Activated naive CD4-positive, alpha-beta T cell treated with anti-CD3 and anti-CD28 coated beads for 36 hours (primary cell): ENCODE measurements around the gene ADAMTS18. TPM values are rescaled to one million over a fixed set of nuclear protein-coding genes. Genes with fewer than 3 reads are reported as not detected.

Experiments used
- CTCF ChIA-PET: fragments of 350-600 bp; sonication (Branson Sonifier 250); formaldehyde crosslinking; loops from one replicate; lab custom pipeline; 2021; ENCODE audit warnings: antibody characterized with exemption; lab: Charles Lee
- DNase-seq: peaks from one replicate; pipeline ENCODE4 v3.0.0-alpha.2; 2020
- H3K27ac Mint-ChIP-seq: one replicate; pipeline ENCODE4 v1.8.0; 2021; ENCODE audit warnings: mild to moderate bottlenecking, mixed read lengths
- H3K27me3 Mint-ChIP-seq: one replicate; pipeline ENCODE4 v1.8.0; 2021; ENCODE audit warnings: low read depth, mixed read lengths
- H3K36me3 Mint-ChIP-seq: one replicate; pipeline ENCODE4 v1.8.0; 2021; ENCODE audit warnings: low read depth, mixed read lengths
- H3K4me1 Mint-ChIP-seq: one replicate; pipeline ENCODE4 v1.8.0; 2021; ENCODE audit warnings: low read depth, mixed read lengths
- H3K4me3 Mint-ChIP-seq: one replicate; pipeline ENCODE4 v1.8.0; 2021; ENCODE audit warnings: mild to moderate bottlenecking, moderate library complexity, mixed read lengths
- H3K9me3 Mint-ChIP-seq: one replicate; pipeline ENCODE4 v1.8.0; 2021; ENCODE audit warnings: mixed read lengths
- intact Hi-C: fragments of 100-400 bp; cut with micrococcal nuclease; formaldehyde crosslinking; loops from one replicate; pipeline ENCODE4 v1.15.1; 2023
- total RNA-seq, 2 experiments: library from RNA; stranded (reverse); gene quantifications; one replicate each; pipeline ENCODE4 v1.2.3, GENCODE V29; 2021

ADAMTS18 gene
- total RNA-seq, 2 experiments from 2014 or later: not detected

GRCh38 chr16:77383606-77384187 is 51.1 kb downstream of the ADAMTS18 start:
- no peak overlapping the region for H3K4me3 Mint-ChIP-seq
- intact Hi-C loops: no loop called here
- no peaks in the 10 kb centered on the region for H3K4me1 Mint-ChIP-seq
- no peak overlapping the region for H3K27ac Mint-ChIP-seq
- no peaks in the 10 kb centered on the region for H3K9me3 Mint-ChIP-seq
- CTCF ChIA-PET: no interaction called here
- H3K36me3 Mint-ChIP-seq: no peaks in the 10 kb centered on the region
- no peak for DNase-seq
- peaks cover 2% of the 10 kb centered on the region for H3K27me3 Mint-ChIP-seq

GRCh38 chr16:77376358-77376757 is 58.5 kb downstream of the ADAMTS18 start:
- H3K36me3 Mint-ChIP-seq: no peaks in the 10 kb centered on the region
- H3K9me3 Mint-ChIP-seq: no peaks in the 10 kb centered on the region
- intact Hi-C loops: loop anchor here (1.0 kb wide), 2 partner anchors 140 to 208 kb away; no protein-coding TSS in a partner anchor
- H3K4me1 Mint-ChIP-seq: no peaks in the 10 kb centered on the region
- peaks cover 4% of the 10 kb centered on the region for H3K27me3 Mint-ChIP-seq
- H3K27ac Mint-ChIP-seq: no peak overlapping the region
- CTCF ChIA-PET: interaction anchor here (0.6 to 2.5 kb wide), 4 partner anchors 49 to 1629 kb away, joined by 3 to 18 read pairs (median 3); no protein-coding TSS in a partner anchor
- H3K4me3 Mint-ChIP-seq: no peak overlapping the region
- DNase-seq: peak; percentile 7

- no peaks in the 10 kb centered on the region for H3K36me3 Mint-ChIP-seq
- CTCF ChIA-PET: no interaction called here
Observed at GRCh38 chr16:77375396-77375795, 59.4 kb downstream of the ADAMTS18 start.

GRCh38 chr16:77374384-77374783 is 60.5 kb downstream of the ADAMTS18 start:
- Mint-ChIP-seq H3K27me3 (peaks cover 6% of the 10 kb centered on the region), H3K27ac (no peak overlapping the region), H3K4me3 (no peak overlapping the region), H3K4me1 (no peaks in the 10 kb centered on the region), H3K36me3 (no peaks in the 10 kb centered on the region), H3K9me3 (no peaks in the 10 kb centered on the region)
- CTCF ChIA-PET: no interaction called here
- no peak for DNase-seq
- intact Hi-C loops: no loop called here

More at GRCh38 chr16:77375396-77375795, 59.4 kb downstream of the ADAMTS18 start:
- Mint-ChIP-seq H3K27ac (no peak overlapping the region), H3K9me3 (no peaks in the 10 kb centered on the region), H3K4me3 (no peak overlapping the region), H3K4me1 (no peaks in the 10 kb centered on the region), H3K27me3 (peaks cover 4% of the 10 kb centered on the region)
- intact Hi-C loops: no loop called here
- no peak for DNase-seq

- Mint-ChIP-seq H3K27ac (no peak overlapping the region), H3K9me3 (no peaks in the 10 kb centered on the region), H3K4me1 (no peaks in the 10 kb centered on the region), H3K4me3 (no peak overlapping the region), H3K27me3 (peaks cover 6% of the 10 kb centered on the region), H3K36me3 (no peaks in the 10 kb centered on the region)
- no peak for DNase-seq
- intact Hi-C loops: no loop called here
- CTCF ChIA-PET: no interaction called here
Observed at GRCh38 chr16:77373726-77374125, 61.1 kb downstream of the ADAMTS18 start.

- CTCF ChIA-PET: interaction anchor here (0.6 kb wide), 1 partner anchor 361 kb away, joined by 3 read pairs; no protein-coding TSS in a partner anchor
- no peak overlapping the region for H3K27ac Mint-ChIP-seq
- no peak overlapping the region for H3K4me3 Mint-ChIP-seq
- no peaks in the 10 kb centered on the region for H3K9me3 Mint-ChIP-seq
- DNase-seq: no peak
- H3K36me3 Mint-ChIP-seq: no peaks in the 10 kb centered on the region
- no peaks in the 10 kb centered on the region for H3K4me1 Mint-ChIP-seq
- H3K27me3 Mint-ChIP-seq: peaks cover 14% of the 10 kb centered on the region
- intact Hi-C loops: no loop called here
Observed at GRCh38 chr16:77364770-77365169, 70.1 kb downstream of the ADAMTS18 start.

- H3K4me1 Mint-ChIP-seq: no peaks in the 10 kb centered on the region
Observed at GRCh38 chr16:77359065-77359502, 75.8 kb downstream of the ADAMTS18 start.

GRCh38 chr16:77353587-77354263 is 81.1 kb downstream of the ADAMTS18 start:
- Mint-ChIP-seq H3K4me1 (no peaks in the 10 kb centered on the region), H3K27me3 (peaks cover 17% of the 10 kb centered on the region), H3K4me3 (no peak overlapping the region), H3K27ac (no peak overlapping the region), H3K36me3 (no peaks in the 10 kb centered on the region), H3K9me3 (no peaks in the 10 kb centered on the region)
- intact Hi-C loops: no loop called here
- DNase-seq: no peak
- CTCF ChIA-PET: interaction anchor here (1.2 kb wide), 1 partner anchor 17 kb away, joined by 6 read pairs; no protein-coding TSS in a partner anchor

More at GRCh38 chr16:77359065-77359502, 75.8 kb downstream of the ADAMTS18 start:
- no peak overlapping the region for H3K27ac Mint-ChIP-seq
- no peaks in the 10 kb centered on the region for H3K36me3 Mint-ChIP-seq
- H3K27me3 Mint-ChIP-seq: peaks cover 17% of the 10 kb centered on the region
- no peak overlapping the region for H3K4me3 Mint-ChIP-seq
- CTCF ChIA-PET: no interaction called here
- intact Hi-C loops: no loop called here
- DNase-seq: no peak
- no peaks in the 10 kb centered on the region for H3K9me3 Mint-ChIP-seq

- CTCF ChIA-PET: interaction anchor here (0.9 kb wide), 1 partner anchor 109 kb away, joined by 5 read pairs; no protein-coding TSS in a partner anchor
- Mint-ChIP-seq H3K36me3 (no peaks in the 10 kb centered on the region), H3K27me3 (peaks cover 14% of the 10 kb centered on the region), H3K9me3 (no peaks in the 10 kb centered on the region), H3K4me3 (no peak overlapping the region), H3K27ac (no peak overlapping the region), H3K4me1 (no peaks in the 10 kb centered on the region)
- peak; percentile 7 for DNase-seq
- intact Hi-C loops: no loop called here
Observed at GRCh38 chr16:77344341-77344740, 90.5 kb downstream of the ADAMTS18 start.

GRCh38 chr16:77336637-77337036 is 98.2 kb downstream of the ADAMTS18 start:
- no peak for DNase-seq
- CTCF ChIA-PET: interaction anchor here (0.8 kb wide), 1 partner anchor 18 kb away, joined by 6 read pairs; no protein-coding TSS in a partner anchor
- intact Hi-C loops: no loop called here
- Mint-ChIP-seq H3K4me3 (no peak overlapping the region), H3K27me3 (peaks cover 4% of the 10 kb centered on the region), H3K9me3 (no peaks in the 10 kb centered on the region), H3K27ac (no peak overlapping the region), H3K4me1 (no peaks in the 10 kb centered on the region), H3K36me3 (no peaks in the 10 kb centered on the region)

- Mint-ChIP-seq H3K4me3 (no peak overlapping the region), H3K27me3 (peaks cover 6% of the 10 kb centered on the region), H3K27ac (no peak overlapping the region), H3K36me3 (no peaks in the 10 kb centered on the region), H3K4me1 (peaks cover 2% of the 10 kb centered on the region), H3K9me3 (no peaks in the 10 kb centered on the region)
- no peak for DNase-seq
- intact Hi-C loops: no loop called here
- CTCF ChIA-PET: interaction anchor here (0.8 kb wide), 1 partner anchor 19 kb away, joined by 6 read pairs; no protein-coding TSS in a partner anchor
Observed at GRCh38 chr16:77335652-77336234, 99.1 kb downstream of the ADAMTS18 start.

GRCh38 chr16:77332792-77333191 is 102.0 kb downstream of the ADAMTS18 start:
- peaks cover 15% of the 10 kb centered on the region for H3K27me3 Mint-ChIP-seq
- DNase-seq: no peak
- H3K36me3 Mint-ChIP-seq: peaks cover 2% of the 10 kb centered on the region
- peaks cover 17% of the 10 kb centered on the region for H3K4me1 Mint-ChIP-seq
- no peak overlapping the region for H3K27ac Mint-ChIP-seq
- intact Hi-C loops: no loop called here
- no peak overlapping the region for H3K4me3 Mint-ChIP-seq
- CTCF ChIA-PET: no interaction called here
- H3K9me3 Mint-ChIP-seq: no peaks in the 10 kb centered on the region
